ENCODE measurements around the gene LAIR2. TPM values are rescaled to one million over a fixed set of nuclear protein-coding genes. Genes with fewer than 3 reads are reported as not detected.

The LAIR2 gene, protein sequence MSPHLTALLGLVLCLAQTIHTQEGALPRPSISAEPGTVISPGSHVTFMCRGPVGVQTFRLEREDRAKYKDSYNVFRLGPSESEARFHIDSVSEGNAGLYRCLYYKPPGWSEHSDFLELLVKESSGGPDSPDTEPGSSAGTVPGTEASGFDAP
- not detected in 2 replicates for total RNA-seq

DNA sequence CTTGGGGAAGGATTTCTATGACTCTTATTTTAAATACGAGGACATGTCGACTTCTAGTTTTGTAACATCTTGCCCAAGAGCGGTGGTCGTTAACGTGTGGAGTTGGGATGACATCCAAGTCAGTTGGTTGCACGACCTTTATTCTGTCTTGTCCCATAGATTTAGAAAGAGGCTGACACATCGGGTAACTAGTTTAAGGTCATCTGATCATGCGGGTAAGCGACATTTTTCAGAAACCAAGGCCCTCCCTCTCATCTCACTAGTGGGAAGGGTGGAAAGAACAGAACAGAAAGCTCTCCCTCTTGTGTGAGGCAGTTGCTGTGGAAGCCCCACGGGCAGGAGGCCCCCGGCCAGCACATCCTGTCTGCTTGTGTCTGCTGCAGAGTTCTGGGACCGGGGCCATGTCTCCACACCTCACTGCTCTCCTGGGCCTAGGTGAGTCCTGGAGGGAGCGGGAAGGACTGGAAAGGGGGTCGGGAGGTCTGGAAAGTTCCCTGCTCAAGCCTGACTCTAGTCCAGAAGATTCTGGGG, at the start of gene LAIR2:
Gene LAIR2 (plus strand): TSS at position 314 of the 531 bp plus-strand sequence. CDS start 88 bp downstream, at position 402.

DNA sequence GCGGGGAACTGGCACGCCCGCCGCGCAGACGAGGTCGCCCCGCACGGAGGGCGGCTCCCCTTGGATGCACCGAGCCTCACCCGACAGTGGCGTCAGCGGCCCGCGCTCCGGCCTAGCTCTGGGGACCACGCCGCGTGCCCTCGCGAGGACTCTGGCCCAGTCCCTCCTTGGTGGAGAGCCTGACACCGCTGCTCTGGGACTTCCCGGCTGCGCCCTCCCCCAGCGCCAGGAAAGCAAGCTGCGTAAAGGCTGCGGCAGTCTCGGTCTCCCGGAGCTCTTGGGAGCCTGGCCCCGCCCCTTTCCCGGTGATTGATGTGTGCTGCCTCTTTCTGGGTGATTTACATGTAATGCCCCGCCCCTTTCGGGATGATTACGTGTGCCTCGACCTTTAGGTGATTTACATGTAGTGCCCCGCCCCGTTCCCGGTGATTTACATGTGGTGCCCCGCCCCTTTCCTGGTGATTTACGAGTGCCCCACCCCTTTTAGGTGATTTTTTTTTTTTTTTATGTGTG, 39.0 kb upstream of the LAIR2 start, which contains the start of gene LENG9:
Gene LENG9 (minus strand): TSS at position 248 of the 513 bp plus-strand sequence. CDS start 252 bp downstream, outside the sequence.

DNA sequence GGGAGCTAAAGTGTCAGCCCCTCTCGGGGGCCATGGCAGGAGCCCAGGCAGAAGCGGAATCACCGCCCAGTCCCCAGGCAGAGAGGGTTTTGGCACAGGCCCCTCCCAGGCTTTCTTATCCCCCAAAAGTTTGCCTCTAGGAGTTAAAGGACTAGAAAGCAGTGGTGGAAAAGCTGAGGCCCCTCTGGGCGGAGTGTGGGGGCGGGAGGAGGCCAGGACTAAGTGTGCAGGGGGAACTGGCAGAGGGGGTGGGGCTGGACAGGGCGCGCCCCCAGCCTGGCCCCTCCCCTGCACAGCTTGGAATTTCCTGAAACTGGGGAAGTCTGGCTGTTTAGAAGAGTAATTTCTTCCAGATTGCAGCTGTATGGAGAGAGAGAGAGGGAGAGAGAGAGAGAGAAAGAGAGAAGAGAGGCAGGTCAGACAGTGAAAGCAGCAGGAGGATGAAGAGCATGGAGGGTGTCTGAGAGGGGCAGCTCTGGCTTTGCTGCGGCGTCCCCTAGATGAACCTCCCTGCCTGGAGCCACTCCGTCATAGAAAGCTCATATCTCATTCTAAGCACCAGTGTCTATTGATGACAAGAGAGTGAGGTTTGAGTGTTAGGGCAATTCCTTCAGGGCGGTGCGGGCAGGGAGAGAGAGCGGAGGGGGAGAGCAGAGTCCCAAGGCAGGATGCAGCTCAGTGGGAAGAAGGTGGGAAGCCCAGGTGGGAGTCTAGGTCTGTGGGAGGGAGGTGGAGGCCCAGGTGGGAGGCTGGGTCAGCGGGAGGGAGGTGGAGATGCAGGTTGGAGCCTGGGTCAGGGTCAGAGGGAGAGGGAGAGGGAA, 29.4 kb upstream of the LAIR2 start, which contains the start of gene CDC42EP5:
Gene CDC42EP5 (minus strand): TSS at position 226 of the 821 bp plus-strand sequence. CDS start 7,749 bp downstream, outside the sequence.

Other genes with a start within 250 kb of the LAIR2 start
- gene LILRB5, start 245.6 kb upstream of the LAIR2 start, total RNA-seq: not detected in 2 replicates
- gene LILRB2, start 221.7 kb upstream of the LAIR2 start, total RNA-seq: not detected in 2 replicates
- not detected in 2 replicates for gene LILRA5, start 189.7 kb upstream of the LAIR2 start, total RNA-seq
- gene LILRA4, start 163.7 kb upstream of the LAIR2 start, total RNA-seq: not detected in 2 replicates
- gene LAIR1, start 137.9 kb upstream of the LAIR2 start, total RNA-seq: under 0.01 TPM in 1 of 2 replicates, not detected in the other
- gene TTYH1, start 87.4 kb upstream of the LAIR2 start, total RNA-seq: not detected in 2 replicates
- gene LENG8, start 53.6 kb upstream of the LAIR2 start, total RNA-seq: 11.5 and 16.4 TPM in 2 replicates
- 15.4 and 24.5 TPM in 2 replicates for gene LENG9, start 39.1 kb upstream of the LAIR2 start, total RNA-seq
- 24.9 and 84.8 TPM in 2 replicates for gene CDC42EP5, start 29.5 kb upstream of the LAIR2 start, total RNA-seq
- not detected in 2 replicates for gene LILRA2, start 71.0 kb downstream of the LAIR2 start, total RNA-seq
- not detected in 2 replicates for gene LILRA1, start 90.8 kb downstream of the LAIR2 start, total RNA-seq
- not detected in 2 replicates for gene LILRB1, start 127.7 kb downstream of the LAIR2 start, total RNA-seq
- gene LILRB4, start 160.2 kb downstream of the LAIR2 start, total RNA-seq: under 0.01 TPM in 1 of 2 replicates, not detected in the other
- not detected in 2 replicates for gene KIR3DL3, start 221.6 kb downstream of the LAIR2 start, total RNA-seq
- gene KIR2DL3, start 235.7 kb downstream of the LAIR2 start, total RNA-seq: not detected in 2 replicates